Activated T-cell treated with anti-CD3 and anti-CD28 coated beads, Interleukin-2, amount 50 U/mL, for 24 hours (primary cell): ENCODE data around the gene ACP1.
A peak's percentile ranks its signal among the peaks of the same experiment; 100 is the strongest.

Experiments used
- DNase-seq: peaks from one replicate; pipeline ENCODE4 v3.0.0-alpha.2; 2020
- H3K27ac Mint-ChIP-seq: 2 replicates; pipeline ENCODE4 v1.8.0; 2020; ENCODE audit warnings: mild to moderate bottlenecking, mixed read lengths
- H3K27me3 Mint-ChIP-seq: 2 replicates; pipeline ENCODE4 v1.8.0; 2020; ENCODE audit warnings: mixed read lengths
- H3K36me3 Mint-ChIP-seq: 2 replicates; pipeline ENCODE4 v1.8.0; 2020; ENCODE audit warnings: low read depth, mixed read lengths
- H3K4me1 Mint-ChIP-seq: 2 replicates; pipeline ENCODE4 v1.8.0; 2020; ENCODE audit warnings: low read depth, mixed read lengths
- H3K4me3 Mint-ChIP-seq: 2 replicates; pipeline ENCODE4 v1.8.0; 2020; ENCODE audit warnings: mild to moderate bottlenecking, moderate library complexity, mixed read lengths
- H3K9me3 Mint-ChIP-seq: 2 replicates; pipeline ENCODE4 v1.8.0; 2020; ENCODE audit warnings: mixed read lengths

Gene ACP1

GRCh38 chr2:263022-263738 is 1.6 kb upstream of the ACP1 start:
- Mint-ChIP-seq H3K4me3 (peak overlapping the region; percentile 97), H3K4me1 (peaks cover 38% of the 10 kb centered on the region), H3K36me3 (peaks cover 75% of the 10 kb centered on the region), H3K27ac (peak overlapping the region; percentile 82), H3K27me3 (no peaks in the 10 kb centered on the region), H3K9me3 (peaks cover 9% of the 10 kb centered on the region)
- no peak for DNase-seq

- Mint-ChIP-seq H3K27me3 (no peaks in the 10 kb centered on the region), H3K4me3 (peak within 1 kb of the TSS; percentile 97), H3K4me1 (peaks cover 45% of the 10 kb centered on the region), H3K36me3 (peaks cover 75% of the 10 kb centered on the region), H3K9me3 (peaks cover 2% of the 10 kb centered on the region), H3K27ac (peak within 1 kb of the TSS; percentile 97)
- peak; percentile 67 for DNase-seq
Measured at GRCh38 chr2:263774-264492, 814 bp upstream of the ACP1 start, which contains the start of gene SH3YL1. Gene SH3YL1, minus strand, starts transcription at chr2:264032. Its CDS starts 48 bp downstream, at chr2:263984.

GRCh38 chr2:268323-268722 is 3.6 kb downstream of the ACP1 start:
- no peaks in the 10 kb centered on the region for H3K9me3 Mint-ChIP-seq
- no peak for DNase-seq
- H3K27me3 Mint-ChIP-seq: no peaks in the 10 kb centered on the region
- peaks cover 82% of the 10 kb centered on the region for H3K36me3 Mint-ChIP-seq
- H3K4me3 Mint-ChIP-seq: no peak overlapping the region
- peaks cover 63% of the 10 kb centered on the region for H3K4me1 Mint-ChIP-seq
- no peak overlapping the region for H3K27ac Mint-ChIP-seq

GRCh38 chr2:269356-270030 is 4.7 kb downstream of the ACP1 start:
- H3K36me3 Mint-ChIP-seq: peaks cover 89% of the 10 kb centered on the region
- no peak overlapping the region for H3K27ac Mint-ChIP-seq
- no peaks in the 10 kb centered on the region for H3K9me3 Mint-ChIP-seq
- peaks cover 62% of the 10 kb centered on the region for H3K4me1 Mint-ChIP-seq
- DNase-seq: no peak
- H3K27me3 Mint-ChIP-seq: no peaks in the 10 kb centered on the region
- H3K4me3 Mint-ChIP-seq: no peak overlapping the region

- Mint-ChIP-seq H3K4me3 (no peak overlapping the region), H3K4me1 (peaks cover 61% of the 10 kb centered on the region), H3K27ac (peak overlapping the region; percentile 20)
Measured at GRCh38 chr2:270861-271260, 6.1 kb downstream of the ACP1 start.

GRCh38 chr2:271917-272316 is 7.2 kb downstream of the ACP1 start:
- peaks cover 53% of the 10 kb centered on the region for H3K4me1 Mint-ChIP-seq
- no peaks in the 10 kb centered on the region for H3K9me3 Mint-ChIP-seq
- DNase-seq: no peak
- H3K36me3 Mint-ChIP-seq: peaks cover 91% of the 10 kb centered on the region
- no peak overlapping the region for H3K27ac Mint-ChIP-seq
- no peak overlapping the region for H3K4me3 Mint-ChIP-seq
- no peaks in the 10 kb centered on the region for H3K27me3 Mint-ChIP-seq

More at GRCh38 chr2:270861-271260, 6.1 kb downstream of the ACP1 start:
- Mint-ChIP-seq H3K9me3 (no peaks in the 10 kb centered on the region), H3K36me3 (peaks cover 91% of the 10 kb centered on the region), H3K27me3 (no peaks in the 10 kb centered on the region)
- DNase-seq: no peak

- Mint-ChIP-seq H3K27ac (no peak overlapping the region), H3K4me3 (no peak overlapping the region), H3K9me3 (no peaks in the 10 kb centered on the region), H3K27me3 (no peaks in the 10 kb centered on the region), H3K36me3 (peaks cover 91% of the 10 kb centered on the region), H3K4me1 (peaks cover 39% of the 10 kb centered on the region)
- no peak for DNase-seq
Measured at GRCh38 chr2:273333-273732, 8.6 kb downstream of the ACP1 start.

- H3K36me3 Mint-ChIP-seq: peaks cover 94% of the 10 kb centered on the region
Measured at GRCh38 chr2:274503-274902, 9.8 kb downstream of the ACP1 start.

GRCh38 chr2:275466-275865 is 10.7 kb downstream of the ACP1 start:
- H3K27ac Mint-ChIP-seq: no peak overlapping the region

More at GRCh38 chr2:274503-274902, 9.8 kb downstream of the ACP1 start:
- H3K4me3 Mint-ChIP-seq: no peak overlapping the region
- H3K4me1 Mint-ChIP-seq: peaks cover 31% of the 10 kb centered on the region
- H3K27ac Mint-ChIP-seq: no peak overlapping the region
- no peak for DNase-seq
- no peaks in the 10 kb centered on the region for H3K27me3 Mint-ChIP-seq
- no peaks in the 10 kb centered on the region for H3K9me3 Mint-ChIP-seq

GRCh38 chr2:278312-278926 is 13.7 kb downstream of the ACP1 start:
- DNase-seq: no peak
- H3K9me3 Mint-ChIP-seq: no peaks in the 10 kb centered on the region
- H3K36me3 Mint-ChIP-seq: peaks cover 97% of the 10 kb centered on the region
- peaks cover 5% of the 10 kb centered on the region for H3K4me1 Mint-ChIP-seq
- no peak overlapping the region for H3K27ac Mint-ChIP-seq
- no peak overlapping the region for H3K4me3 Mint-ChIP-seq
- H3K27me3 Mint-ChIP-seq: no peaks in the 10 kb centered on the region

More at GRCh38 chr2:275466-275865, 10.7 kb downstream of the ACP1 start:
- H3K9me3 Mint-ChIP-seq: no peaks in the 10 kb centered on the region
- no peak overlapping the region for H3K4me3 Mint-ChIP-seq
- H3K27me3 Mint-ChIP-seq: no peaks in the 10 kb centered on the region
- DNase-seq: no peak
- peaks cover 95% of the 10 kb centered on the region for H3K36me3 Mint-ChIP-seq
- peaks cover 22% of the 10 kb centered on the region for H3K4me1 Mint-ChIP-seq

- Mint-ChIP-seq H3K27ac (no peak overlapping the region), H3K4me1 (peaks cover 5% of the 10 kb centered on the region), H3K36me3 (peaks cover 97% of the 10 kb centered on the region), H3K27me3 (no peaks in the 10 kb centered on the region), H3K4me3 (no peak overlapping the region), H3K9me3 (no peaks in the 10 kb centered on the region)
- no peak for DNase-seq
Measured at GRCh38 chr2:278927-279320, 14.2 kb downstream of the ACP1 start.

- H3K36me3 Mint-ChIP-seq: peaks cover 93% of the 10 kb centered on the region
Measured at GRCh38 chr2:279366-279765, 14.6 kb downstream of the ACP1 start.

GRCh38 chr2:279956-280649 is 15.4 kb downstream of the ACP1 start:
- DNase-seq: no peak
- Mint-ChIP-seq H3K27ac (no peak overlapping the region), H3K9me3 (no peaks in the 10 kb centered on the region), H3K4me3 (no peak overlapping the region), H3K36me3 (peaks cover 86% of the 10 kb centered on the region), H3K4me1 (peaks cover 2% of the 10 kb centered on the region), H3K27me3 (no peaks in the 10 kb centered on the region)

More at GRCh38 chr2:279366-279765, 14.6 kb downstream of the ACP1 start:
- no peak overlapping the region for H3K4me3 Mint-ChIP-seq
- no peak overlapping the region for H3K27ac Mint-ChIP-seq
- peaks cover 4% of the 10 kb centered on the region for H3K4me1 Mint-ChIP-seq
- no peaks in the 10 kb centered on the region for H3K27me3 Mint-ChIP-seq
- no peaks in the 10 kb centered on the region for H3K9me3 Mint-ChIP-seq
- DNase-seq: no peak

- H3K27ac Mint-ChIP-seq: no peak overlapping the region
- no peaks in the 10 kb centered on the region for H3K9me3 Mint-ChIP-seq
- peaks cover 2% of the 10 kb centered on the region for H3K4me1 Mint-ChIP-seq
- no peak for DNase-seq
- H3K4me3 Mint-ChIP-seq: no peak overlapping the region
- H3K27me3 Mint-ChIP-seq: peaks cover 3% of the 10 kb centered on the region
- peaks cover 80% of the 10 kb centered on the region for H3K36me3 Mint-ChIP-seq
Measured at GRCh38 chr2:280650-281110, 15.9 kb downstream of the ACP1 start.
